ENCODE measurements around the gene SH3PXD2B. TPM values are rescaled to one million over a fixed set of nuclear protein-coding genes. Genes with fewer than 3 reads are reported as not detected.

SH3PXD2B gene
- total and polyA plus RNA-seq, 2 of the 13 experiments (the other 11 are each of a cell fraction or from before 2014, with no cell fraction given), result 3.4 to 4.6 TPM

GRCh38 chr5:172479034-172479783, 24.9 kb upstream of the SH3PXD2B start (continued):
- TF ChIP-seq MED1 (CRISPR knock-in tag; IDR thresholded peaks at IDR 0.05) (no peak), ZNF574 (CRISPR knock-in tag; IDR thresholded peaks at IDR 0.05) (0 out of 2 replicates have a peak, but pooled peaks have one; percentile 19), SNAPC5 (CRISPR knock-in tag; IDR thresholded peaks at IDR 0.05; ENCODE audit: borderline replicate concordance) (peak; percentile 63; the same call in 1 of the 2 replicates), ZNF280D (CRISPR knock-in tag; IDR thresholded peaks at IDR 0.05) (no peak), ZGPAT (CRISPR knock-in tag; IDR thresholded peaks at IDR 0.05) (peak; percentile 51; the same call in 1 of the 2 replicates), ZHX2 (IDR thresholded peaks at IDR 0.05; ENCODE audit: low read depth) (no peak), ZHX2 (CRISPR knock-in tag; IDR thresholded peaks at IDR 0.05; ENCODE audit: borderline replicate concordance) (no peak), ERF (CRISPR knock-in tag; IDR thresholded peaks at IDR 0.05) (peak; percentile 62; the same call in 1 of the 2 replicates), ARID5B (CRISPR knock-in tag; IDR thresholded peaks at IDR 0.05) (peak; percentile 29; the same call in 1 of the 2 replicates)
